Tibial nerve (tissue), 4 donors: ENCODE data around the gene POLDIP2.

Experiments
- EP300 ChIP-seq, 2 donors: sonication (generic); formaldehyde crosslinking; IDR thresholded peaks; one replicate each; pipeline ENCODE4 v1.6.1; 2017; ENCODE audit warnings: antibody characterized with exemption in 2 of 2, mild to moderate bottlenecking in 1 of 2
- TF ChIP-seq, protein P1 (sequence below), 5 experiments: fragments of 200-600 bp in 3 of 5; fragments of 450-650 bp in 2 of 5; sonication (generic) in 3 of 5; IDR thresholded peaks; one replicate each; pipeline ENCODE4 v1.5.1; 2016 to 2019; ENCODE audit warnings: antibody characterized with exemption in 5 of 5, mild to moderate bottlenecking in 3 of 5, moderate library complexity in 2 of 5

DNA sequence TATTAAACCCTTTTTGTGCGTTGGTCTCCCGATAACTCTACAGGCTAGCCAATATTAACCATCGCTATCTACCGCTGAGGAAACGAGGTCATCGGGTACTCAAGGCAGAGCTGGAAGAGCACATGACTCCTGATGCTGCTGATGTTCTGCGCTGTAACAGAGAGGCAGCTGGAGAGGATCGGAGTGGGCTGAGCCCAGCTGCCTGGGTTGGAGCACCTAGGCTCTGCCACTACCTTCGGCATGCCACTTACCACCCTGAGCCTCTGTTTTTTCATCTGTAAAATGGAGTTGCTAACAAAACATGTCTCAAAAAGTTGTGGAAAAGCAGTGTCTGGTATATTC, 49.1 kb upstream of the POLDIP2 start:
- TF ChIP-seq, protein P1, sequence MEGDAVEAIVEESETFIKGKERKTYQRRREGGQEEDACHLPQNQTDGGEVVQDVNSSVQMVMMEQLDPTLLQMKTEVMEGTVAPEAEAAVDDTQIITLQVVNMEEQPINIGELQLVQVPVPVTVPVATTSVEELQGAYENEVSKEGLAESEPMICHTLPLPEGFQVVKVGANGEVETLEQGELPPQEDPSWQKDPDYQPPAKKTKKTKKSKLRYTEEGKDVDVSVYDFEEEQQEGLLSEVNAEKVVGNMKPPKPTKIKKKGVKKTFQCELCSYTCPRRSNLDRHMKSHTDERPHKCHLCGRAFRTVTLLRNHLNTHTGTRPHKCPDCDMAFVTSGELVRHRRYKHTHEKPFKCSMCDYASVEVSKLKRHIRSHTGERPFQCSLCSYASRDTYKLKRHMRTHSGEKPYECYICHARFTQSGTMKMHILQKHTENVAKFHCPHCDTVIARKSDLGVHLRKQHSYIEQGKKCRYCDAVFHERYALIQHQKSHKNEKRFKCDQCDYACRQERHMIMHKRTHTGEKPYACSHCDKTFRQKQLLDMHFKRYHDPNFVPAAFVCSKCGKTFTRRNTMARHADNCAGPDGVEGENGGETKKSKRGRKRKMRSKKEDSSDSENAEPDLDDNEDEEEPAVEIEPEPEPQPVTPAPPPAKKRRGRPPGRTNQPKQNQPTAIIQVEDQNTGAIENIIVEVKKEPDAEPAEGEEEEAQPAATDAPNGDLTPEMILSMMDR (IDR thresholded peaks at IDR 0.05) = no peak
- no peak for TF ChIP-seq EP300 (IDR thresholded peaks at IDR 0.05)
